Upper lobe of right lung (tissue), 1 donor: ENCODE measurements around the gene ABCF1. TPM values are rescaled to one million over a fixed set of nuclear protein-coding genes. Genes with fewer than 3 reads are reported as not detected.

Source experiments
- ATAC-seq: fragments of 200-7000 bp; cut with Tn5 transposase; one replicate; pipeline ENCODE4 v1.9.1; 2020; ENCODE audit warnings: mild to moderate bottlenecking, moderate library complexity
- DNase-seq: peaks from one replicate; pipeline ENCODE4 v3.0.0-alpha.2; 2020
- H3K27ac ChIP-seq: fragments of 200-600 bp; one replicate; pipeline ENCODE4 v1.8.0; 2022
- H3K27me3 ChIP-seq: fragments of 200-600 bp; one replicate; pipeline ENCODE4 v1.8.0; 2022; ENCODE audit warnings: mild to moderate bottlenecking
- H3K36me3 ChIP-seq: fragments of 200-600 bp; one replicate; pipeline ENCODE4 v1.8.0; 2022
- H3K4me1 ChIP-seq: fragments of 200-600 bp; one replicate; pipeline ENCODE4 v1.8.0; 2022
- H3K4me3 ChIP-seq: fragments of 200-600 bp; one replicate; pipeline ENCODE4 v1.8.0; 2022; ENCODE audit warnings: mild to moderate bottlenecking
- H3K9me3 ChIP-seq: fragments of 200-600 bp; one replicate; pipeline ENCODE4 v1.8.0; 2022
- intact Hi-C: fragments of 100-400 bp; cut with DNase I; formaldehyde crosslinking; loops from one replicate; pipeline ENCODE4 v1.11.0; 2022
- total RNA-seq: library from RNA; stranded (reverse); fragmentation: NEBNext Ultra II Directional; extraction: Animal tissue kit (Norgen Biotek cat#: 25700); gene quantifications from one replicate; pipeline ENCODE4 v1.2.1, GENCODE V29; 2021
- TF ChIP-seq, protein P1 (sequence below): fragments of 200-600 bp; IDR thresholded peaks from one replicate; pipeline ENCODE4 v1.8.0; 2022; ENCODE audit warnings: antibody characterized with exemption
- donor health status: DM: no; HTN: yes; CAD: no; lungs with severe emphysema.

Gene ABCF1
- total RNA-seq, 1 donor from 2014 or later = 42.5 TPM

DNA sequence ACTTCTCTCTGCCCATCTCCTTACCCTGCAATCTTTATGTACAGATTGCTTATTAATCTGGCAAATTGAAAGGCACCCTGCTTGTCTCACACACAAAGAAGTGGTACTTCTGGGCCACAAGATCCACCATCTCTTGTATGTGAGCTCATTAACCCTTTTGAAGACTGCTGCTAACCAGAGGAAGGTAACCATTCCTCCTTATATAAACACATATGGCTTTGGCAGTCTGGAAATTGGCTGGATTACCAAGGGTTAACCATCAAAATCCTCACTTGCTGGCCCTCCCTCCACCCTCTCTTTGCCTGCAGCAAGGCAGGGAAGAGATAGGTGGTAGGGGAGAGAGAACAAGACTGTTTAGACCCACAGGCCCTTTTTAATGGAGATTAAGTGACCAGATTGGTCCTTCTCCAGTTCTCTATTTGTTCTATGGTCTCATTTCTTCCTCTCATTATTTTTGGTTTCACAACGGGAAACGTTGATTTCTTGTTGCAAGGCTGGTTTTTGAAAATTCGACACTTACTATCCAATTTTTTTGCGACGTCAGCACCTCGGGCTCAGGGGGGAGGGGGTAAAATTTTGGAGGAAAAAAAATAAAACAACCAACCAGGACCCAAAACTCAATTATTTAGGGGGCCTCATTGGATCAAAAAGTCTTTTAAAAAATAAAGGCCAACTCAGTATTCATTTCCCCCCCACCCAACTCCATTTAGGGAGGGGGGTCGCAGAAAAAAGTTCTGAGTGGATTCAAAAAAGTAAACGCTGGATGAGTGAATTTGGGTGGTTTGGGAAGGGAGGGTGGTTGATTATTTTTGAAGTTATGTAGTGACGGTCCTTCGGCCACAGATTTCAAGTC, 44.9 kb downstream of the ABCF1 start:
- H3K27me3 ChIP-seq = no peaks in the 10 kb centered on the region
- H3K4me3 ChIP-seq = peak overlapping the region; percentile 70
- ATAC-seq (peak; percentile 1), DNase-seq (no peak)
- TF ChIP-seq, protein P1, sequence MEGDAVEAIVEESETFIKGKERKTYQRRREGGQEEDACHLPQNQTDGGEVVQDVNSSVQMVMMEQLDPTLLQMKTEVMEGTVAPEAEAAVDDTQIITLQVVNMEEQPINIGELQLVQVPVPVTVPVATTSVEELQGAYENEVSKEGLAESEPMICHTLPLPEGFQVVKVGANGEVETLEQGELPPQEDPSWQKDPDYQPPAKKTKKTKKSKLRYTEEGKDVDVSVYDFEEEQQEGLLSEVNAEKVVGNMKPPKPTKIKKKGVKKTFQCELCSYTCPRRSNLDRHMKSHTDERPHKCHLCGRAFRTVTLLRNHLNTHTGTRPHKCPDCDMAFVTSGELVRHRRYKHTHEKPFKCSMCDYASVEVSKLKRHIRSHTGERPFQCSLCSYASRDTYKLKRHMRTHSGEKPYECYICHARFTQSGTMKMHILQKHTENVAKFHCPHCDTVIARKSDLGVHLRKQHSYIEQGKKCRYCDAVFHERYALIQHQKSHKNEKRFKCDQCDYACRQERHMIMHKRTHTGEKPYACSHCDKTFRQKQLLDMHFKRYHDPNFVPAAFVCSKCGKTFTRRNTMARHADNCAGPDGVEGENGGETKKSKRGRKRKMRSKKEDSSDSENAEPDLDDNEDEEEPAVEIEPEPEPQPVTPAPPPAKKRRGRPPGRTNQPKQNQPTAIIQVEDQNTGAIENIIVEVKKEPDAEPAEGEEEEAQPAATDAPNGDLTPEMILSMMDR = no peak
- H3K36me3 ChIP-seq = peaks cover 31% of the 10 kb centered on the region
- H3K27ac ChIP-seq = peak overlapping the region; percentile 99
- H3K9me3 ChIP-seq = no peaks in the 10 kb centered on the region
- H3K4me1 ChIP-seq = peaks cover 40% of the 10 kb centered on the region
- intact Hi-C loops = no loop called here

DNA sequence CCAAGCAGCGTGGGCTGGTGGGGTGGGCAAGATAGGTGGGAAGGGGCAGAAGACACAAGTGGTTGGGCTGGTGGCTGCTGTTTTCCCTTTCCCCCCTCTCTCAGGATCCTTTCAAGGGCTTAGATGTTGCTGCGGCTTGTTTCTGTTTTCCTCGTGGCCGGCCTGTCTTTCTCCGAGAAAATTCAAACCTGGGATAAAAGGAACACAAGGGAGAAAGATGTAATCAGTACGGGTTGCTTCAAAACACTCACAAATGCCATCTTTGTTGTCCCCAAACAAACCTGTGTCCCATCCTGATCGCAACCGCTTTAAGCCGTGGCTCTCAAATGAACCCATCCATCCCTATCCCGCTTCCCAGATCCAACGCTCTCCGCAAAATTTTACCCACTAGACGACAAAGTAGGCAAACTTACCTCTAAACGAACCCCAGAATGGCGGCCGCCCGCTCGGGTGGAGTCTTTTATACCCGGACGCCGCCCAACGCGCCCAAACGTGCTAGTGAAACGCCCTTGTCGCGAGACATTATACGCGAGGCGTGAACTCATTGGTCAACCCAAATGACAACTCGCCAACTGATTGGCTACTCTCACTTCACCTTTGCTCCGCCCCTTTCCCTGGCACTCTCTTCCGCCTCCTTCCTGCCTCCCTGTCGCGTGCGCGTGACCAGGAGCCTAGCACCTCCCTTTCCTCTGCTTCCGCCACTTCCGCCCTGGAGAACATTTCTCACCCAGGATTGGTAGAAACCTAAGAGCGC, 45.7 kb downstream of the ABCF1 start, which contains the start of gene PPP1R10:
Gene PPP1R10, minus strand, starts transcription at position 433 of the 754 bp plus-strand sequence. CDS start 7,299 bp downstream, outside the sequence.
- peak within 1 kb of the TSS; percentile 99 for H3K27ac ChIP-seq
- peaks cover 34% of the 10 kb centered on the region for H3K4me1 ChIP-seq
- peak within 1 kb of the TSS; percentile 70 for H3K4me3 ChIP-seq
- peak; percentile 98 for DNase-seq
- ATAC-seq = peak; percentile 92
- H3K27me3 ChIP-seq = no peaks in the 10 kb centered on the region
- peaks cover 39% of the 10 kb centered on the region for H3K36me3 ChIP-seq
- no peaks in the 10 kb centered on the region for H3K9me3 ChIP-seq
- intact Hi-C loops = no loop called here
- TF ChIP-seq, protein P1 = no peak

DNA sequence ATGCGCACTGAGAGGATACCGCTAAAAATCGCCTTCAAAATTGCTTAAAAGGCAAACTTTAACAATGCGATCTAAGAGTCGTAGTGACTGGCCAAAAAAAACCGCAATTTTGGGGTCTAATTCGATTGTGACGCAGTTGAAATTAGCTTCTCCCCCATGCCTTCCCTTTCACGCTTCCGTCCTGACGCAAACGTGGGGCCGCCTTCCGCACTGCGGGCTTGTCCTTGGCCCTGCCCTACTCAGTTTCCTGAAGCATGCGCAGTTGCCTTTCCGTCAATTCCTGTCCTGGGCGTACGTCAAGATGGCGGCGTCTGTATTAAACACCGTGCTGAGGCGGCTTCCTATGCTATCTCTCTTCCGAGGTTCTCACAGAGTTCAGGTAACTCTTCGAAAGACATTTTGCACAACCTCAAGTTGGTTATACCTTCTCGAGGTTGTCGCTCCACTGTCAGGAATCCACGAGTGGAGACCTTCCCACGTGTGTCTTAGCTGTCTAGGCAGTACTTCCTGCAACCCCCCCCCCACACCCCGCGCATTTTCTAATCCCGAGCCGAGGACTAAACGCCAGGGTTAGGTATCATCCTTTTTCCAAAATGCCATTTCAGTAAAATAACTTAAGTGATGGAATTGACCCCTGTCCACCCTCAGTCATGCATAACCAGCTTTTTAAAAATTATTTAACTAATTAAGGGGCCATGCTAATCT, 46.5 kb downstream of the ABCF1 start, which contains the start of gene MRPS18B:
Gene MRPS18B, plus strand, starts transcription at position 276 of the 705 bp plus-strand sequence. Its CDS starts 26 bp downstream, at position 302.
- H3K36me3 ChIP-seq = peaks cover 46% of the 10 kb centered on the region
- peak; percentile 87 for ATAC-seq

DNA sequence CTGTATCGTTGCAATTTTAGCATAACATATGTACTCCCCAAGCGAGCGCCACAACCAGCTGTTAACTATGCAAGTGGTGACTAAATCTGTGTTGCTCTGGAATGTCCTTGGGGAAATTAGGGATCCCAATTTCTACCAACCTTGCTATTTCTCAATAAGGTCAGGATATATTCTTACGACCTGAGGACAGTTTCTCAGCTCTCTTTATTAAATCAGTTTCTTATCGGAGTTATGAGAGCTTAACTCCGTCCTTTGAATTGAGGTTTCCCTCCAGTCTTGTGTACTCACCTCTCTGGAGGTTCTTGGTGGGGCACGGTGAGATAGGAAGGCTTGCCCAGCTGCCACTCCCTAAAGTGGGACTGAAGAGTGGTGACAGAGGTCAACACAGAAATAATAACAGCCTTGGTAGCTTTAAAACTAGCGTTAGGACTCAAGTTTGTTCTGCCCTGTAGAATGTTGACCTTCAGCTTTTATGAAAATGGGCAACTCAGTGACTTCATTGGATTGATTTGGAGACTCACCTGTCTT, 47.1 kb downstream of the ABCF1 start:
- Histone ChIP-seq H3K4me1 (peaks cover 23% of the 10 kb centered on the region), H3K4me3 (peak overlapping the region; percentile 69), H3K27me3 (no peaks in the 10 kb centered on the region), H3K27ac (peak overlapping the region; percentile 99), H3K9me3 (no peaks in the 10 kb centered on the region), H3K36me3 (peaks cover 51% of the 10 kb centered on the region)
- TF ChIP-seq, protein P1 = no peak
- ATAC-seq (no peak), DNase-seq (no peak)
- intact Hi-C loops = no loop called here

More for the DNA sequence above, 46.5 kb downstream of the ABCF1 start, which contains the start of gene MRPS18B:
- Histone ChIP-seq H3K9me3 (no peaks in the 10 kb centered on the region), H3K4me3 (peak within 1 kb of the TSS; percentile 70), H3K4me1 (peaks cover 28% of the 10 kb centered on the region), H3K27ac (peak within 1 kb of the TSS; percentile 99), H3K27me3 (no peaks in the 10 kb centered on the region)
- TF ChIP-seq, protein P1 = no peak
- intact Hi-C loops = no loop called here
- peak; percentile 99 for DNase-seq

DNA sequence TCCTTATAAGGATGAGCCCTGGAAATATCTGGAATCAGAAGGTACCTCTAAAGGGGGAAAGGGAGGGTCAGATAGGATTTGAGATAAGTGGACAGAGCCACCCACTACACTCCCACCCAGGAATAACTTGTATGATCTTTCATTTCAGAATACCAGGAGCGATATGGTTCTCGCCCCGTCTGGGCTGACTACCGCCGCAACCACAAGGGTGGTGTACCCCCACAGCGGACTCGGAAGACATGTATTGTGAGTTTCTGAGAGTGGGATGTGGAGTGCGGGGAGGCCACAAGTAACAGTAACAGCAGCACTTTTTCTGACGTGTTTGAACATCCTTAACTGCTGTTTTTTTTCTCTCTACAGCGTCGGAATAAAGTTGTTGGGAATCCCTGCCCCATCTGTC, 48.3 kb downstream of the ABCF1 start:
- peaks cover 11% of the 10 kb centered on the region for H3K4me1 ChIP-seq
- H3K36me3 ChIP-seq = peaks cover 63% of the 10 kb centered on the region
- no peaks in the 10 kb centered on the region for H3K9me3 ChIP-seq
- intact Hi-C loops = no loop called here
- ATAC-seq (no peak), DNase-seq (no peak)
- H3K4me3 ChIP-seq = no peak overlapping the region
- no peaks in the 10 kb centered on the region for H3K27me3 ChIP-seq
- TF ChIP-seq, protein P1 = no peak
- H3K27ac ChIP-seq = no peak overlapping the region
